IPS-11a (cell line): ENCODE measurements around the gene TAF10.

ENCODE experiments used
- H3K4me3 ChIP-seq: one replicate; pipeline ENCODE4 v1.5.1; 2013; ENCODE audit warnings: low read depth, low read length, control low read depth

TAF10 gene

DNA sequence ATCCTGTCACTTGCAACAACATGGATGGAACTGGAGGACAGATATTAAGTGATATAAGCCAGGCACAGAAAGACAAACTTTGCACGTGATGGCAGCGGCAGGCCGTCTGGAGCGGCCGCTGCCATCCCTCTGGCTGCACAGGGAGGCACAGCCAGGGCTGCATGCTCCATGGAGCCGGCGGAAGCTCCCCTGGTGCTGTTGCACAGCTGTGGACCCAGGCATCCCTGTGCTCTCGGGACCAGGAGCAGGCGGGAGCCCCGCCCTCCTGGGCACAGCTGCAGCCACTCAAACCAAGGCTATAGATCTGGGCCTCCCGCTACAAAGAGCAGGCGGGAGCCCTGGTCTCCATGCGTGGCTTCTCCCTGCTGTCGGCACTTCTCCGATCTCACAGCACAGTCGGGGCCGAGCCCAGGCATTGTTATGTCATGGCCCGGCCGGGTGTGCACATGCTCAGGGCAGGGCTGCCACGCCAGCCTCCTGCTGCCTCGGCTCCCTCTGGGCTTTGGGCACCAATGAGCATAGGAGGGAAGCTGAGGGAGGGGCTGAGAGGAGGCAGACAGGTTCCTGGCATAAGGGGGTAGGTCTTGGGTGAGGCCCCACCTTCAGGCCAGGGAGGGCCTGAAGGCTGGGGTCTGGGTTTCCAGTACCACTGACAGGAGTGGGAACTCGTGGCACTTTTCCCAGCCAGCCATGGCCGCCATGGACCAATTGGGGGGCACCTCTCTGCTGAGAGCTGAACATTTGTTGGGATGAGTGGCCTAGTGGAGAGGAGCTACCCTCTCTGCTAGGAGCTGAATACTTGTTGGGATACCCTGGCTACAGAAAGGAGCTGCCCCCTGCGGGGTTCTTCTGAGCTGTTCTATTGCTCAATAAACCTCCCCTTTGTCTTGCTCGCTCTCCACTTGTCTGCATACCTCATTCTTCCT is 25.3 kb downstream of the TAF10 start:
- H3K4me3 ChIP-seq, result no peak overlapping the region

- no peak overlapping the region for H3K4me3 ChIP-seq
Measured at GRCh38 chr11:6584528-6584927, 27.5 kb downstream of the TAF10 start.

GRCh38 chr11:6583584-6583983 is 28.4 kb downstream of the TAF10 start:
- no peak overlapping the region for H3K4me3 ChIP-seq

DNA sequence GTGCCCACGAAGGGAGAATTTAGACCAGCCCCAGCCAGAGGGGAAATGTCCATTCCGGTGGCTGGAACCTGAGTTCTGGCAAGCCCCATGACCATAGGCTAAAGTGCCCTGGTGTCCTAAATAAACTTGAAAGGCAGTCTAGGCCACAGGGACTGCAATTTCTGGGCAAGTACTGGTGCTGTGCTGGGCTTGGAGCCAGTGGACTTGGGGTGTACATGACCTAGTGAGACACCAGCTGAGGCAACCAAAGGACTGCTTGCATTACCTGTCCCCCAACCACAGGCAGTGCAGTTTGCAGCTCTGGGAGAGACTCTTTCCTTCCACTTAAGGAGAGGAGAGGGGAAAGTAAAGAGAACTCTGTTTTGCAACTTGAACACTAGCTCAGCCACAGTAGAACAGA is 32.3 kb downstream of the TAF10 start:
- no peak overlapping the region for H3K4me3 ChIP-seq

GRCh38 chr11:6578134-6578533 is 33.9 kb downstream of the TAF10 start:
- no peak overlapping the region for H3K4me3 ChIP-seq

DNA sequence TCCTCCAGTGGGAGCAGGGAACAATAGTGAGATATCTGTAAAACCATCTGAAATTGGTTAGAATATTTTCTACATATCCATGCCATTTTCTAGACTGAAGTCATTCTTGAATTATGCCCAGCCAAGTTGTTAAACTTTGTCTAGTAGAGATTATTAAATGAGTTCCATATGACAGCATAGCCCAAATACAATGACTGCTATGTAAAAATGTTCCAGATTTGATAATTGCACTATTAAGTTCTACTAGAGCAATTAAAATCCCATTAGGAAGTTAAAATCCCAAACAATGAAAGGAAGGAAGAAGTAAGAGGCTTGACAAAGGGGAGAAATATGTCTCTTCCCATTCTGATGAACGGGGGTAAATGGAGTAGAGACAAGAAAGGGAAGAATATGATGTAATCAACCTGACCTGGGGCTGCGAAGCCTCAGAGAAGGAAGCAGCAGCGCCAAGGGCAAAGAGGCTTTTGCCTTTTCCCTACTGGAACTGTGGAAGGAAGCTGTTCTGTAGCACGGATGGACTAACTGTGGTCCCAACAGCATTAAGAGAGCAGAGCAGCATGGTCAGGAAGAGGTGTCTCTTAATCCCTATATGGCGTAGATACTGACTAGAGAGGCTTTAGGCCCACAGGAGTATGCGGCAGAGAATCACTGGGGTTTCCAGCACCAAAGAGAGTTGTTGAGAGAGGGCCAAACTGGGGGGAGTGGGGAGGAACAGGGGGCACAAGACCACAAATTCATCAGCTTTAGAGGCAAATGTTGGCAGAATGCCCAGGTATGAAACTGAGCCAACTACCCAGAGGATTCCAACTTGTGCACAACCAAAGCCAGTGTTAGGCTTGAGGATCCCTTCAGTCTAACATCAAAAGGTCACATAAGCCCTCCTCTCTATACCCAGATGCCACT is 35.3 kb downstream of the TAF10 start:
- no peak overlapping the region for H3K4me3 ChIP-seq

DNA sequence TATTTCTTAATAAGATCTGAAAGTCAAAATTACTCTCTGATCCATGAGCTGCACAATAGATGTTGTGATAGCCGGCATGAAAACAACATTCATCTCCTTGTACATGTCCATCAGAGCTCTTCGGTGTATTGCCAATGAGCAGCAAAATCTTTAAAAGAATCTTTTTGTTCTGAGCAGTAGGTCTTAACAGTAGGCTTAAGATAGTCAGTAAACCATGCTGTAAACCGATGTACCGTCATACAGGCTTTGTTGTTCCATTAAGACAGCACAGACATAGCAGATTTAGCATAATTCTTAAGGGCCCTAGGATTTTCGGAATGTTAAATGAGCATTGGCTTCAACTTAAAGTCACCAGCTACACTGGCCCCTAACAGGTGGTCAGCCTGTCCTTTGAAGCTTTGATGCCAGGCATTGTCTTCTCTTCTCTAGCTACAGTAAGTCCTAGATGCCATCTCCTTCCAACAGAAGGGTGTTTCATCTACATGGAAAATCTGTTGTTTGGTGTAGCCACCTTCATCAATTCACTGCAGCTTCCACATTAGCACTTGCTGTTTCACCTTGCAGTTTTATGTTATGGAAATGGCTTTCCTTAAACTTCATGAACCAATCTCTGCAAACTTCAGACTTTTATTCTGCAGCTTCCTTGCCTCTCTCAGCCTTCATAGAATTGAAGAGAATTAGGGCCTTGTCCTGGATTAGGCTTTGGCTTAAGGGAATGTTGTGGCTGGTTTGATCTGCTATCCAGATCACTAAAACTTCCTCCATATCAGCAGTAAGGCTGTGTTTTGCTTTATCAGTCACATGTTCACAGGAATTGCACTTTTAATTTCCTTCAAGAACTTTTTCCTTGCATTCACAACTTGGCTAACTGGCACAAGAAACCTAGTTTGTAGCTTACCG is 37.0 kb downstream of the TAF10 start:
- H3K4me3 ChIP-seq, result no peak overlapping the region

DNA sequence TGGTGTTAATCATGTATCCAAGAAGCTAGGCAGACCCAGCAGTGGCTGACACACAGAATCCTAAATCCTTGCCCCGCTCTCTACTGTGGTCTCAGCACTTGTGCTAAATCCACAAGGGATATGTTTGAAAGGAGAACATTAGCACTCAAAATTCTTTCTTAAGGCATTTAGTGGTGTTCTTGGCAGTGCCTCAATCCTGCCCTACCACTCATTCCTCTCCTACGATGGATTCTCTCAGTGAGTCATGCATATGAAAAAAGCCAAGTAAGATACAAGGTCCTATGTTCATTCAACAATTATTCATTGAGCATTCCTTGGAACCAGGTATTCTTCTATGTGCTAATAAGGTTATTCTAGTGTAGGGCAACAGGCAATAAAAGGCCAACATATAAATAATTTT is 39.8 kb downstream of the TAF10 start:
- no peak overlapping the region for H3K4me3 ChIP-seq

DNA sequence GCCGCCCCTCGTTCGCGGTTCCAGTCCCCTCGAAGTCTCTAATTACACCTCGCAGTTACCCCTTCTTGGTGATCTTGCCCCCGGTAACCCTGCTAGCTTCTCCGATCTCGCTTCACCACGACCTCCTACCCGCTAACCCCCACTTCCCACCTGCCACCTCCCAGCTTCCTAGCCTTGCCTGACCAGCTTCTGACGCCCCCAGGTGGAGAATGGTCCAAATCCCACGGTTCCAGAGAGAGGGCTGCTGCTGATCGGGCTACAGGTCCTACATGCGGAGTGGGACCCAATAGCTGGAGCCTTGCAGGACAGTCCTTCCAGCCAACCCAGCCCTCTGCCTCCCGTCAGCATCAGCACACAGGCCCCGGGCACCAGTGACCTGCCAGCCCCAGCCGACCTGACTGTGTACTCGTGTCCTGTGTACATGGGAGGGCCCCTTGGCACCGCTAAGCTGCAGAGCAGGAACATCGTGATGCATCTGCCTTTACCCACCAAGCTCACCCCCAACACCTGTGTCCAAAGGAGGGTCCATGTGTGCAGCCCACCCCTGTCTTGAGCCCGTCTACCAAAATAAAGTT is 40.5 kb downstream of the TAF10 start:
- no peak overlapping the region for H3K4me3 ChIP-seq

DNA sequence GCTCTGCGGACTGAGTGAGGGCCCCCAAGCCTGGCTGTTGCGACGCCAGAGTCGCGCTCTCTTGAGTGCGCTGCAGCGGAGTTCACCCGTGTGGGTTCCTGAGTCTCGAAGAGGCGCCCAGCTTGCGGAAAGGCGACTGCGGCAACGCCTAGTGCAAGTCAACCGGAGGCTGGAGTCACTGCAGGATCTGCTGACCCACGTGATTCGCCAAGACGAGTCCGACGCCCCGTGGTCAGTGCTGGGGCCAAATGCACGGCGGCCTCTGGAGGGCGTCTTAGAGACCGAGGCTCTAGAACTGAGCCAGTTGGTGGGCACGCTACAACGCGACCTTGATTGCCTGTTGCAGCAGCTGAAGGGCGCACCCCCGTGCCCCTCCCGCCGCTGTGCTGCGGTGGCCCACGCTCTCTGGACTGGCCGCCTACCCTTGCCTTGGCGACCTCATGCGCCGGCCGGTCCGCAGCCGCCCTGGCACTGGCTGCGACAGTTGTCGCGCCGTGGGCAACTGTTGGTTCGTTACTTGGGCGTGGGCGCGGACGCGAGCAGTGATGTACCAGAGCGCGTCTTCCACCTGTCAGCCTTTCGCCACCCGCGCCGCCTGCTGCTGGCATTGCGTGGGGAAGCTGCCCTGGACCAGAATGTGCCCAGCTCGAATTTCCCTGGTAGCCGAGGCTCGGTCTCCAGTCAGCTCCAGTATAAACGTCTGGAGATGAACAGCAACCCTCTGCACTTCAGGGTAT is 41.2 kb downstream of the TAF10 start:
- no peak overlapping the region for H3K4me3 ChIP-seq

DNA sequence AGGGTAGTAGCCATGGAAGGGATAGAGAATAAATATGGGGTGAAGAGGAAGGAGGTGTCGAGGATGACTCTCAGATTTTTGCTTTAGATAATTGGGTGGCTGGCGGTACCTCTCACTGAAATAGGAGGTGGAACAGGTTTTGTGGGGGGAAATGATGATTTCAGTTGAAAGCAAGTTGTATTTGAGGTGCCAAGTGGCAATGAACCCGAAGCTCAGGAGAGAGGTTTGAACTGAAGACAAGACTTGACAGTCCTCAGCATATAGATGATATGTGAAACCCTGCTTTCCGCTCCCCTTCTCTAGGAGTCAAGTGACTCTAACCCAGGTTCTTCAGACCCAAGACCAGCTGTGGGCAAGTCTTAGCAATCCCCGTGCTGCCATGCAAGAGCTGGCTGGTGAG is 42.3 kb downstream of the TAF10 start:
- H3K4me3 ChIP-seq, result no peak overlapping the region

GRCh38 chr11:6568191-6568918 is 43.7 kb downstream of the TAF10 start:
- no peak overlapping the region for H3K4me3 ChIP-seq

GRCh38 chr11:6567371-6567745 is 44.7 kb downstream of the TAF10 start:
- H3K4me3 ChIP-seq, result no peak overlapping the region

- no peak overlapping the region for H3K4me3 ChIP-seq
Measured at GRCh38 chr11:6566704-6567370, 45.2 kb downstream of the TAF10 start.

DNA sequence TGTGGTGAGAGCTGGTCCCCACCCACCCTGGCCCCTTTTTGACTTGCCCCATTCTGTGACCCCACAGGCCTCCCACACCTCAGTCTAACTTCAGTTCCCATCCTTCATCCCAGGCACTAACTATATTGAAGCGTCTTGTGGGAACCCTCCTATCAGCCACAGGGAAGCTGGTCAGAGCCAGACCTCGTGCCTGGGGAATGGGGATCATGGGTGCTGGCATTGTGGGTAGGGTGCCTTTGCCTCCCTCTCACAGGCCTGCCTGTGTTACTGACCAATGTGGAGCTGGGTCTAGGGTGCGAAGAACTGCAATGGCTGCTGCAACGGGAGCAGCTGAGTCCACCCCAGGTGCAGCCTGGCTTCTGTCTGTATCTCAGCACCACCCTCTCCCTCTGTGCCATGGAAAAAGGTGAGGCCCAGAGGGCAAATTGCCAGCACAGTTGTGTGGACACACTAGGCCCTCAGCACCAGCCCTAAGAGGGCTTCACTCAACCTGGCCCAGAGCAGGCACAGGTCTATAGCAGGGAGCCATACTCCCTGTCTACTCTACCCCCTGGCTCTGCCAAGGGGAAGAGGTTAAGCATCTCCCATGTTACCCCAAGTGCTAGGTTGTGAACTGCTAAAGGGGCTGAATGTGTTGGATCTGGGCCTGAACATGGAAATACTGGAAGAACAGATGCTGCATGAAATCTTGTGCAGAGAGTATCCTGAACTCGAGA is 45.9 kb downstream of the TAF10 start:
- no peak overlapping the region for H3K4me3 ChIP-seq

GRCh38 chr11:6565325-6565724 is 46.7 kb downstream of the TAF10 start:
- no peak overlapping the region for H3K4me3 ChIP-seq

DNA sequence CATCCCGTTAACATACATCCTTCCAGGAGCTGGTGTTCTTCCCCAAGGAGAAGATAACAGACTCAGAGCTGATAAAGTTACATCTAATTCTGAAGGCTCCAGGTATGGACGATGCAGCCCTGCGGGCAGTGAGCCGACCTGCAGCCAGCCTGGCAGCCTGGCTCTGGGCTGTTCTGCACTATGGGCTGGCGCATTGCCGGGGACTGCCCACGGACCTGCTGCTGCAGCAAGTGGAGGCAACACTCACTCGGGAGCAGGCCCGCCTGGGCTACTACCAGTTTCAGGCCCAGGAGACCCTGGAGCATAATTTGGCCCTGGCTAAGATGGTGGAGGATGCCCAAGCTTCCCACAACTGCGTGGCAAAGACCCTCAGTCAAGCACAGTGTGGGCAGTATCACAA is 48.3 kb downstream of the TAF10 start:
- no peak overlapping the region for H3K4me3 ChIP-seq

DNA sequence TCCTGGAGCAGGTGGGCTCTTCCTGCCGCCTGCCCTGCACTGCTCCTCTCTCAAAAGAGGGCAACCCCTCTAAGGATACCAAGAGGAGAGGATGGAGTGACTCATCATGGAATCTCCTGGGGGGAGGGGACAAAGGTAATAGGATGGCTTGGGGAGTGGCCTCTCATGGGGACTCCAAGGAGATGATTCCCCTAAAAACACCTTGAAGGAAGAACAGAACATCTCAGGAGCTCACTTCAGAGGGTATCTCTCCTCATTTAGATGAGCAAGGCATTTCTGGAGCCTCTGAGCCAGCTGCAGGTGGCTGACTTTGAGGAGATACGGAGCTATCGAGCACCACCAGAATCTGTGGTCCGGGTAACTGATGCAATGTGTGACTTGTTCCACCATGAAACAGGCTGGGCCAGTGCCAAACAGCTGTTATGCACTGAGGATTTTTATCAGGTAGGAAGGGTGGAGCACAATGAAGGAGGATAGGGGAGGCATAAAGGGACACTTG is 48.8 kb downstream of the TAF10 start:
- no peak overlapping the region for H3K4me3 ChIP-seq
